HG03571 (cell line): ENCODE measurements around the gene ESR1.
"Not testable (repeated sequence)": the region's sequence is repeated elsewhere in the genome, so short reads cannot be mapped to it uniquely, and the experiment has no call there.

ENCODE experiments used
- ATAC-seq: cut with Tn5 transposase; IDR thresholded peaks from one replicate; pipeline ENCODE4 v1.9.1; 2021; ENCODE audit not compliant: unreplicated experiment

The ESR1 gene

DNA sequence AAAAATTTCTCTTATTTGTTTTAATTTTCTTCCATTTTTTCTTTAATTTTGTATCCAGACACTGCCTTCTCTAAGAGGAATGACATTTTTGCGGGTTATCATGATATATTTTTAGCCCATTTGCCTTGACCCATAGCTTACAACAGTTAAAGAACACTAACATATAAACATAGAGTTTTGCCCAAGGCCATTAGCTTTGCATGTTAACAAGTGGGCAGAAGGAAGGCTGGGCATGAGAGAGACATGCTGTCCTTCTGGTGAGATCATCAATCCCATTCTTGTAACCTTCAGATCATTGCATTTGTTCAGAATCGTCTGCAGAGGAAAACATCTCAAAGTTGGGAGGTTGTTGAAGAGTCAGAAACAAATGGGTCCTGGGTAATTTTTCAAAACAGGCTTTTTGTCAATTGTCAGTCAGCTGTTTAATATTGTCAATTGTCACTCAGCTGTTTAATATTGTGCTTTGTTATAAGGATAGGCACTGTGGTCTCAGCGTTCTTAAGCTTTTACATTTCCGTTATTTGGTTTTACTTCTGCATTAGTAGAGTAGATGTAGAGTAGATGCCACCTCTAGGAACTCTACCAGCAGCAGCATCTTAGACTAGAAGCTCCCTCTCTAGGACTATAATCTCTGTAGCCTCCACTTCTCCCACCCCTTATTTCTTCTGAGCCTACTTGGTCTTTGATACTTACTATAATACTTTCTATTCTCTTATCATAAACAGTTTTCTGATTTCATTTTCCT, 243.1 kb downstream of the ESR1 start:
- ATAC-seq = no peak

DNA sequence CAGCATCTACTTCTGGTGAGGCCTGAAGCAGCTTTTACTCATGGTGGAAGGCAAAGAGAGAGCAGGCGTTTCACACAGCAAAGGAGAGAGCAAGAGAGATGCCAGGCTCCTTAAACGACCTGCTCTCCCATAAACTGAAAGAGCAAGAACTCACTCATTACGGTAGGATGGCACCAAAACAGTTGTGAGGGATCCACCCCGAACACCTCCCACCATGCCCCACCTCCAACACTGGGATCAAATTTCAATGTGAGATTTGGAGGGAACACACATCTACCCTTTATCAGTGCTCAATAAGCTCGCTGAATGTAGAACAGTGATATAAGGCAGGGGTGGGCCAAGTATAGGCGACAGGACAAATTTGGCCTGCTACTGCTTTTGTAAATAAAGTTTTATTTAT, 244.6 kb downstream of the ESR1 start:
- ATAC-seq = no peak

DNA sequence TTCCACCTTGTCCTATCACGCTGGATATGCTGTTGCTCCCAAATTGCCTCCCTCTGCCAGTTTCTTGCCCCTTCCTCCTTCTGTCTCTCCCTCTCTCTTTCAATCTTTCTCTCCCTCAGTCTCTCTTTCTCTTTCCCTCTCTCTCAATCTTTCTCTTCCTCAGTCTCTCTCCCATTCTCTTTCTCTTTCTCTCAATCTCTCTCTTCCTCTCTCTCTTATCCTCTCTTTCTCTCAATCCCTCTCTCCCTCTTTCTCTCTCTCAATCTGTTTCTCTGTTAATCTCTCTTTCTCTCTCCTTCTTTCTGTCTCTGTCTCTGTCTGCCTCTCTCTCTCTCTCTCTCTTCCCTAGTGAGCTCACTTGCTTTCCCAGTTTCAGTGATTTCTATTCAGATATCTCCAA, 245.8 kb downstream of the ESR1 start:
- ATAC-seq = no peak

DNA sequence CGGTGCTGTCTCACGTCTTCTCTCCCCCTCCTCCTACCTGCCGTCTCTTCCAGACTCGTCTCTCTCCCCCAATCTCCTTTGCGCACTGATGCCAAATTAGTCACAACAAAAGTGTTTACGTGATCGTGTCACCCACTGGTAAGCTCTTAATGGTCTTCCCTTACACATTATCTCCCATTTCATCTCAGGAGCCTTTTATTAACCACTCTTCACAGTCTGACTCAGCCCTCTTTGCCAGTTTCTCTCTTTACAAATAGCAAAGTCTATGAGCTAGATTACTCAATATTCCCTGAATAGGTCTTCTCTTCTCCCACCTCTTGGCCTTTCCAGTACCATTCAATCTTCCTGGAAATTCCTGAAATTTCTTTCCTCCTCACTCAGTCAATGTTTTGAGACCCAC, 247.0 kb downstream of the ESR1 start:
- ATAC-seq = no peak

DNA sequence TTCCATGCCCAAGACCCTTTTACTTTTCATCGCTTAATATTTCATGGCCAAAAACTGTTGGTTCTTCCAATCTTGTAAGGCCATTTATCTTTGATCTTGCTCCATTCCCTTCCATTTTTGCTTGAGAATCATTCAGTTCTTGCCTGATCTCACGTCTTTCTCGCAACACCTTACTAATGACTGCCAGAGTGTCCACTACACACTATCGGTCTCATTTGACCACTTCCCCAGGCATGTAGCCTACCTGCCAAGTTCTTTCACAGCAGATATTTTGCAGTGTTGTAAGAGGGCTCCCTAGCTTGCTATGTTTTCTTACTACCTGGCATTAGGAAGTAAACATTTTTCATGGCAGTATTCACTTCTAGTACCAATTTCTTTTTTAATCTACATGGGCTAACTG, 248.0 kb downstream of the ESR1 start:
- no peak for ATAC-seq

DNA sequence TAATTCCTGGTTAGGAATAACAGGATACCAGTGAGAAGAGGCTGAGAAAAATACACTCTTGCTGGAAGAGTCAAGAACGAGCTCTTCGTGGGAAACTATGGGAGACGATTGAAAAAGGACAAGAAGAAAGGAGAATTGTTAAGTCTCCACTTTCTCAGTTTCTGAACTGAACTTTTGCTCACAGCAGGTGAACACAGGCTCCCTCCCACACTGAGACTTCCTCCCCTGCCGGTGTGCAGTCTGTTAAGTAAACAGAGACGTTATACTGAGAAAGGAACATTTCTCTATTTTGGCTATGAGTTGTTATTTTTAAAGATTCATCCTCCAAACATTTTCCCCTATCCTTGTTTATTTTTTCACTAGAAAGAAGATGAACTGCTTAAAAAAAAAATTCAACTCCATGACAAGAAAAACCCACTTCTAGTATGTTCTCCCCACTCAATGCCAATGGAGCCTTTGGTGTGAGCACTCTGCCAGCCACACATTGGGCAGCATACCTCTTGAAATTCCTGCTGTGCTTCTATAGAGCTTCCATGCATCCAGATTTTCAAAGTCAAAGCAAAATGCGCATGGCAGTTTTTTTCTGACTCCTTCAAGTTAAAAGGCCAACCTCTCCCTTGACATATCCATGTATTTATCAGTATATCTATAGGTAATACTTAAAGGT, 250.5 kb downstream of the ESR1 start:
- no peak for ATAC-seq

DNA sequence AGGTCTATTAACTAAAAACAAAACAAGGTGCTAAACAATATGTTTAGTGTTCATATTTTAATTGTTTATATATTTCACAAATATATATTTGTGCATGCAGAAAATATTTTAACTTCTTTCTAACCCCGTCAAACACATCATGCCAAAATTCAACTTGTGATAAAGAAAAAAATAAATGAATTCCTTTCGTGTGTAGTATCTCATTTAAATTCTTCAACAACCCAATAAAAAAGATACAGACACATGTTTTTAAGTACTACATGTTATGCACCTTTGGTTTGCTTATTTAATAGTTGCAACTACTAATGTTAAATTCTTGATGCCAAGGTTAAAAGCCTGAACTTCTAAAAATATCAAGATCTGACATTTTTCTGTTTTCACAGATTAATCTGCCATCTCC, 252.4 kb downstream of the ESR1 start:
- ATAC-seq = no peak

DNA sequence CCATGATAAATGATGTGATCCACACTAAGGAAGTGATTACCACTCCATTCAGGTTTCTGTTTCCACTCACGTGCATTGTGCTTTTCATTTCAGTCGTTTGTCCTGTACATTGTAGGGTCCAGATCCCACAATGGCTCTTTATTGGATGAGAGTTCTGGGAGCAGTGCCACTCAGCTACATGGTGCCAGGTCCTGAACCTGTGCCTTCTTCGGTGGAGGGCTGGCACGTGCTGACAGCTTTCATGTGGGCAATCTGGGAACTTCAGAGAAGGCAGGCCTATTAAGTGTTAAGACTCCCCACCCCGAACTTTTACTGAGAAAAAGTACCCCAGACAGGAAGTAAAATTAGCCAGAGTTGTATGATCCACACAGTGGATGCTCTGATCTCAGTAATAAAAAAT, 255.0 kb downstream of the ESR1 start:
- ATAC-seq = no peak

DNA sequence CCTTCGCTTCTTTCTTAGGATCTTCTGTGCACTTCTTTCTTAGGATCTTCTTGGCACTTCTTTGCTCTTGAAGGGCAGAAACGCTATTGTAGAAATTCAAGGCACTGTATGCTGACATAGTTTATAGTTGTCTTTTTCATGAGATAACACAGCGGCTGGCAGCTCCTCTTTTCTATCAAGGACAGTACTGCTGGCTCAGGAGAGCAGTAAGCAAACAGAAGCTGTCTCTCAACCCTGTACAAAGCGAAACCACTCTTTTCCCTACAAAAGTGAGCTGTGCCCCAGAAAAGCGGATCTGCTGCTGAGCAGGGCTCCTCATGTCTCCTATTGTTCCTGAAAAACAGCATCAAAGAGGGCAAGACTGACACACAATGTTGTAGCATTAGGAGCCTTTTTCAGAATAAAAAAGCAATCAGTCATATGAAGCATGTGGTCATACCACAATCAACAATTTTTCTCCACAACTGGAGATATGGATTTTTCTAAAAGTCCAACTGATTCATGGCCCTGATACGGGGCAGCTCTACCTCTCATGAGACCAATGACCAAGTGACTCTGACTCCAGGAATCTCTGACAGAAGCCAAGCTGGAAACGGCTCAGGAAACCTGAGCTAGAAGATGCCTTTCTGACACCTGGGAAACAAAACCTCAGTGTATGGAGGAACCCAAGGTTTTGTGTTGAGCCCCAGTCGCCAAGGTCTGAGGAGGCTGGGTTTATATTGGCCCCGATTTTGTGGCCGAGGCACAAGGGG, 255.9 kb downstream of the ESR1 start:
- no peak for ATAC-seq

DNA sequence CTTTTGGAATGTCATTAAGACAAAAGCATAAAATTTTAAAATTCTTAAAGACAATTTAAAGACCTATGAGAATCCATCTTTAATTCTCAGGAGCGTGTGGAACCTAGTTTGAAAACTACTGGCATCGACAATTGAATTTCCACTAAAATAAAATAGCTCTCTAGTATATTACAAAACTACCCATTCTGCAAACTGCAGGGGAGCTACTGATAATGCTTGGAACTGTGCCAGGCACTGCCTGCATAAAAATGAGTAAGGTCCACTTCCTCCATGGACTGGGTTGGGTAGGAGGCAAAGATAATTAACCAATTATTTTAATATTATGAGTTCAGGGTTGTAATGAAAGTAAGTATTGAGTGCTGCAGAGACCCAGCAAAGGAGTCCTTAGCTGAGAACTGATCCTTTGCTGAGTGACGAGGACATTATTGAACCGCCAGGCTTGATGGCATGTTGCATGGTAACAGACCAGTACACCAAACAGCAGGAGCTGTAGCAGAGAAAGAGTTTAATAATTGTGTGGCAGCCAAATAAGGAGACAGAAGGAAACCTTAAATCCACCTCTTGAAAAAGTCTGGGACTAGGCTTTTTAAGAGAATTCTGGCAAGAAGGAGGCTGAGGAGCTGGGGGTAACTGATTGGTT, 261.3 kb downstream of the ESR1 start:
- no peak for ATAC-seq

DNA sequence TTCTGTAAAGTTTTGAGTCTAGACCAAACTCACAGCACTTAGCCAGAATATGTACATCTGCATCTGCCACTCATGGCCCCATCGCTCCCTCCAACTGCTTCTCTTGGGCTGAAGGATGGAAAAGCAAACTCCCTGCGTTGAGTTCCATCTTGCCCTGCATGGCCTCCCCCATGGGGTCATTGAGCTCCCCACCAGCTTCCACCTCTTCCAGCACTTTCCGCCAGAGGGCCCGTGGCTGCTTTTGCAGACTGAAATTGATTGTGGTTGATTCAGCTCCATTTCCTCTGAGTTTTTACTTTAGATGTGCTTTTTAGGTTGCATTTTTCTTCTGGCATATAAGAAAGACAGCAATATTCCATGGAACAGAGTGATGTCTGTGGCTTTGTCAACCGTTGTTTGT, 263.1 kb downstream of the ESR1 start:
- ATAC-seq = no peak

DNA sequence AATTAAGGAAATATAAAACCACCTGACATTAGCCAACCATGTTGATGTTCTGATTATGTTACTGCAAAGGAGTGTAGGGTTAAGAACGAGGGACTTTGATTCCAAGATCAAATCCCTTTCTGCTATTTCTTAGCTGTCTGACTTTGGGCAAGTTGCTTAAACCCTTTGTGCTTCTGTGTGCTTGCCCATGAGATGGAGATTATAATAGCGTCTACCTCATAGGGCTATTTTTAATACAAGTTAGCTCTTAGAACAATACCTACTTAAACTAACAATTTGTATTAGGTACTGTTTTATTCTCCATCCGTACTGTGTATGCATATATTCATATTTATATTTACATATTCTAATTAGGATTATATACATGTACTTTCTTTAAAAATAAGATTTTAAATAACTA, 263.8 kb downstream of the ESR1 start:
- ATAC-seq = no peak

DNA sequence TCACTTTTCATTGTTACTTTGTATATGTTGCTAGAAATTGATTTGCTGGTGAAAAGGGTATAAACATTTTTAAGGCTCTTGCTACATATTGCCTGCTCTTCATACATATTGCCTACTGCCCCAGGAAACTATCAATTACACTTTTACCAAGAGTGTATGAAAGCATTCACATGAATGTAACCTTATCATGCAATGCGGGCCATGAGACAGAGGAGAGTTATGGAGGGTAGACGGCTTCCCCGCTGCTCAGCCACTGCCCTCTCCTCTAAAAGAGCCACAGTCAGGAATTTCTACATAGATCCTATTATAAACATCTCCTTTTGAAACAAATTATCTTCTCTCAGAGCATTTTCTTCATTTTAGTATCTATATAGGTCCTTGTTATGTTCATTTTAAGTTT, 264.4 kb downstream of the ESR1 start:
- no peak for ATAC-seq

DNA sequence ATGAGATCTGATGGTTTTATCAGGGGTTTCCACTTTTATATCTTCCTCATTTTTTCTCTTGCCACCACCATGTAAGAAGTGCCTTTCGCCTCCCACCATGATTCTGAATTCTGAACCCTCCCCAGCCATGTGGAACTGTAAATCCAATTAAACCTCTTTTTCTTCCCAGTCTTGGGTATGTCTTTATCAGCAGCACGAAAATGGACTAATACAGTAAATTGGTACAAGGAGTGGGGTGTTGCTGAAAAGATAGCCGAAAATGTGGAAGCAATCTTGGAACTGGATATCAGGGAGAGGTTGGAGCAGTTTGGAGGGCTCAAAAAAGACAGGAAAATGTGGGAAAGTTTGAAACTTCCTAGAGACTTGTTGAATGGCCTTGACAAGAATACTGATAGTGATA, 268.8 kb downstream of the ESR1 start:
- not testable (repeated sequence) for ATAC-seq

DNA sequence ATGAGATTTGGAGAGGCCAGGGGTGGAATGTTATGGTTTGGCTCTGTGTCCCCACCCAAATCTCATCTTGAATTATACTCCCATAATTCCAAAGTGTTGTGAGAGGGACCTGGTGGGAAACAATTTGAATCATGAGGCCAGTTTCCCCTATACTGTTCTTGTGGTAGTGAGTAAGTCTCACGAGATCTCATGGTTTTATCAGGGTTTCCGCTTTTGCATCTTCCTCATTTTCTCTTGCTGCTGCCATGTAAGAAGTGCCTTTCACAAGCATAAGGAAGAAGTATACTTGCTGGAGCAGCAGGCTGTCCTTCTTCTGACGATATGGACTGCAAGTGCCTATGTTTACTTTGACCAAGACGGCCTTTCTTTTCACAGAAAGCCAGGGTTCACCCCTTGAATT, 270.5 kb downstream of the ESR1 start:
- ATAC-seq = no peak

DNA sequence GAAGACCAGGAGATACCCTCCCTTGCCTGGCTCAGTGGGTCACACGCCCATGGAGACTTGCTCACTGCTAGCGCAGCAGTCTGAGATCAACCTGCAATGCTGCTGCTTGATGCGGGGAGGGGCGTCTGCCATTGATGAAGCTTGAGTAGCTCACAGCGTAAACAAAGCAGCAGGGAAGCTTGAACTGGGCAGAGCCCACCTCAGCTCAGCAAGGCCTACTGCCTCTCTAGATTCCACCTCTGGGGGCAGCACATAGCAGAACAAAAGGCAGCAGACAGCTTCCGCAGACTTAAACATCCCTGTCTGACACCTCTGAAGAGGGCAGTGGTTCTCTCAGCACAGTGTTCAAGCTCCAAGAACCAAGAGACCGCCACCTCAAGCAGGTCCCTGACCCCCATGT, 271.3 kb downstream of the ESR1 start:
- no peak for ATAC-seq

DNA sequence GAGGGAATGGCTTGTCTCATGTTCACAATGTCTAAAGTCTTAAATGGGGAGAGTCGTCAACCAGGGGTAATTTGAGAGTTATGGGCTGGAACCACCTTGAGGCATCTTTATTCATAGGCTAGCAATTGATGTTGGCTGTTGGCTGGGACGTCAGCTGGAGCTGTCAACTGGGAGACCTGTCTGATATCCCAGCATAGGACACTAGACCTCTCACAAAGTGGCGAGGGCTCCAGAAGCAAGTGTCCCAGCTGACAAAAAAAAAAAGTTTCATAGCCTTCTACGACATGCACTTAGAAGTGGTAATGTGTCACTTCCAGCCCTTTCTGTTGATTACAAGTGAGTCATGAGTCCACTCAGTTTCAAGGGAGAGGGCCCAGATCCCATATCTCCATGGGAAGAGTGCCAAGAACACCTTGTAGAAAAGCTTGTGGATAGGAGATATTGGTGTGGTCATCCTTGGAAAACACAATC, 278.0 kb downstream of the ESR1 start:
- ATAC-seq = no peak

DNA sequence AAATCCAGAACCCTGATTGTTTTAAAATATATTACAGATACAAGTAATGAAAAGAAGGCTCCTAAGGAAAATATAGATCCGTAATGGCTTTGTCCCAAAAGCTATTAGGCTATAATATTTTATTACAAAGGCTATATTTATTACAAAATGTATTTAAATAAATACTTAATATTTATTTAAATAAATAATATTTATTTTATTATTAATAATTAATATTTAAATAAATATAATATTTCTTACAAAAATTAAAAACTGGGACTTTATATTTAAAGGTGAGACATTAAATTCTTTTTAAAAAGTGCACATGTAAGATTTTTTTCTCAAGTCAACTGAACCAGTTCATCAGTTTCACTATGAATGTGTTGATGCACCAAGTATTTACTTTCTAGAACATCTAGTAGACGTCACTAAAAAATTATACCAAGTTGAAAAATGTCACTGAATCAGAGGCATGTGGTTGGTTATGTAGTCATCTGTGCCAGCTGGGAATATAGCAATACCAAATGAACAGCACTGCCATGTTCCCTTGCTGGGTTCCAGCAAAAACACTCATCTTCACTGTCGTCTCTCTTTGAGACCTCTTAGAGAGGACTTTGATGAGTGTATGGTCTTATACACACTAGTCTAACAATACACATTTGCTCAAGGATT, 278.9 kb downstream of the ESR1 start:
- no peak for ATAC-seq

DNA sequence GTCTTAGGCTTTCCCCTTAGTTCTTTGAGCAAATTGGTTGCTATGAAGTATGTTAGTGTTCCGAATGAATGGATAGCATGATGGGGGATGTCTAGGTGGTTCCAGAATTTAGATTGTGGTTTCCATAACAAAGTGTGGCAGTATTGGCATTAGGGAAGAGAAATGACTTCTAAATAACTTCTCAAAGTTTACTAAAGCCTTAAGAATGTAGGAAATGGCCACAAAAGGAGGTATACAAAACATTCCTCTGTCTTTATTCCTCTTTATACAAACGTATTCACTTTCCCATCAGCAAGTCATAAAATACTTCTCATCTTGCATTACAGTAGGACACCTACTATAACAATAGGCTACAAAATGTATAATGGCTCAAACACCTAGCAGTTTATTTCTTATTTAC, 279.6 kb downstream of the ESR1 start:
- no peak for ATAC-seq

DNA sequence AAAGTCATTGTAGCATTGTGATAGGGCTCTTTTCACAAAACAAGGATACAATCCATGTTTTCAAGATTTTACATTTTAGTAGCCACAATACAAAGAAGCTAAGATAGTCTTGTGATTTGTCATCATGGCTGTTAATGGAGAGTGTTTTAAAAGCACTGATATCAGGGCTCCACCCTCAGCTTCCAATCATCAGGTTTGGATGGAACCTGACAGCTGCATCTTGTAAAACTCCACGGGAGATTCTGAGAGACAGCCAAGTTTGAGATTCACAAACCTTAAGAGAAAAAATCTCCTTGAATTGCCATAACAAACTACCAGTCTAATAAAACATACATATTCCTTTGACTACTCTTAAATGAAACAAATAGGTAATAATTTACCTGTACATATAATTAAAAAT, 280.2 kb downstream of the ESR1 start:
- no peak for ATAC-seq

DNA sequence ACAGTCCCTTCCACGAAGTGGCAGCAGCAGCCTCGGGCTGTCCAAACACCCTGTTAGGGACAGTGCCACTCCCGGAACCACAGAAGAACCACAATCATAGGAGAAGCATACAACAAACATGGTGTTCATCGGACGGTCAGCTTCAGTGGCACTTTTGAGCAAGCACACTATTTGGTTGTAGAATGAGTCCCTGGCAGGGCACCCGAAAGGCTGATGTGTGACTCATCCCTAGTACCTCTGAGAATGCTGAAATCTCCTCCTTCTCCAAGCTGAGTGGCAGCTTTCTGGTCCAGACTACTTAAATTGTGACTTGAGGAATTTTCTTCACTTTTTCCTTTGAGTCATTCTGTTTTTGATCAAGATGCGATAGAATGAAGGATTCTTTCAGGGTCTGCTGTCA, 282.5 kb downstream of the ESR1 start:
- no peak for ATAC-seq
